Ishikawa (cell line): ENCODE data around the gene GABRA1.

Experiments
- RAD21 ChIP-seq: IDR thresholded peaks from 2 replicates; pipeline ENCODE4 v1.6.1; 2012; ENCODE audit warnings: low read depth
- YY1 ChIP-seq: IDR thresholded peaks from 2 replicates; pipeline ENCODE4 v1.6.1; 2012; ENCODE audit warnings: low read depth
- TF ChIP-seq, protein P1 (sequence below): IDR thresholded peaks from 2 replicates; pipeline ENCODE4 v1.6.1; 2012; ENCODE audit warnings: low read depth, mild to moderate bottlenecking

DNA sequence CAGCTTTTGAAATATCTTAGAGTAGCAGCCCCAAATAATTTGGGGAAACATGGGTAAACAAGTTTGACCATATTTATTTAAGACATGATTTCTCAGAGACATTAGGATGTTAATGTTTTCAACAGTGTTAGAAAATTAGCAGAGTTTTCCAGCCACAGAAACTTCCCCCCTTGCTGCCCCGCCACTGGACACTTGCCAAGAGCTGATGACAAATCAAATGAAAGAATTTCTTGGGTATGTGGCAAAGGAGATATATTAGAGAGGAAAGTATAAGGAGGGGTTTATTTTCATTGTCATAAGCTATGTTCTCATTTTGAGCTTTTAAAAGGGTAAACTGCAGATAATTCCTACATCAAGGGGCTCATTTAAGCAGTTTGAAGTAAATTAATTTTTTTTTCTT lies 15.9 kb downstream of the GABRA1 start:
- TF ChIP-seq YY1 (no peak), RAD21 (no peak)
- TF ChIP-seq, protein P1, sequence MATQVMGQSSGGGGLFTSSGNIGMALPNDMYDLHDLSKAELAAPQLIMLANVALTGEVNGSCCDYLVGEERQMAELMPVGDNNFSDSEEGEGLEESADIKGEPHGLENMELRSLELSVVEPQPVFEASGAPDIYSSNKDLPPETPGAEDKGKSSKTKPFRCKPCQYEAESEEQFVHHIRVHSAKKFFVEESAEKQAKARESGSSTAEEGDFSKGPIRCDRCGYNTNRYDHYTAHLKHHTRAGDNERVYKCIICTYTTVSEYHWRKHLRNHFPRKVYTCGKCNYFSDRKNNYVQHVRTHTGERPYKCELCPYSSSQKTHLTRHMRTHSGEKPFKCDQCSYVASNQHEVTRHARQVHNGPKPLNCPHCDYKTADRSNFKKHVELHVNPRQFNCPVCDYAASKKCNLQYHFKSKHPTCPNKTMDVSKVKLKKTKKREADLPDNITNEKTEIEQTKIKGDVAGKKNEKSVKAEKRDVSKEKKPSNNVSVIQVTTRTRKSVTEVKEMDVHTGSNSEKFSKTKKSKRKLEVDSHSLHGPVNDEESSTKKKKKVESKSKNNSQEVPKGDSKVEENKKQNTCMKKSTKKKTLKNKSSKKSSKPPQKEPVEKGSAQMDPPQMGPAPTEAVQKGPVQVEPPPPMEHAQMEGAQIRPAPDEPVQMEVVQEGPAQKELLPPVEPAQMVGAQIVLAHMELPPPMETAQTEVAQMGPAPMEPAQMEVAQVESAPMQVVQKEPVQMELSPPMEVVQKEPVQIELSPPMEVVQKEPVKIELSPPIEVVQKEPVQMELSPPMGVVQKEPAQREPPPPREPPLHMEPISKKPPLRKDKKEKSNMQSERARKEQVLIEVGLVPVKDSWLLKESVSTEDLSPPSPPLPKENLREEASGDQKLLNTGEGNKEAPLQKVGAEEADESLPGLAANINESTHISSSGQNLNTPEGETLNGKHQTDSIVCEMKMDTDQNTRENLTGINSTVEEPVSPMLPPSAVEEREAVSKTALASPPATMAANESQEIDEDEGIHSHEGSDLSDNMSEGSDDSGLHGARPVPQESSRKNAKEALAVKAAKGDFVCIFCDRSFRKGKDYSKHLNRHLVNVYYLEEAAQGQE: no peak
